GM21528 (cell line): ENCODE measurements around the gene BRD8.
"Not testable (repeated sequence)": the region's sequence is repeated elsewhere in the genome, so short reads cannot be mapped to it uniquely, and the experiment has no call there.

Experiments used
- ATAC-seq: cut with Tn5 transposase; IDR thresholded peaks from one replicate; pipeline ENCODE4 v1.9.1; 2021; ENCODE audit warnings: mild to moderate bottlenecking, moderate library complexity; ENCODE audit not compliant: unreplicated experiment, low FRiP score

The BRD8 gene

DNA sequence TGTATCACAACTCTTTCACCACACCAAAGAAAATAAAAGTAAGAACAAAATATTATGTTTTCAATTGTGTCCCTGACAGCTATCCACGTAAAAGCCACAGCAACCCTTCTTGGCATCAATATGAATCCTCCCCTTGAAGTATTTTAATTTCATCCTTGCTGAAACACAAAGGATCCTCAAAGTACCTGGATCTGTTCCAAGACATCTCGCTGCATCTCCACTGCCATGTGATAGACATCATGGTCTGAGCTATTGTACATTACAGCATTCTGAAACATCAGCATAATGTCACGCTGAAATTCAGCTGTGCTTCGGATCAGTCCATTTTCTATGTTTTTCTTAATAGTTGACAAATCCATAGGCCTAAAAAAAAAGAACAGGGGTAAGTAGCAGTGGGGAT is 17.7 kb downstream of the BRD8 start:
- no peak for ATAC-seq

DNA sequence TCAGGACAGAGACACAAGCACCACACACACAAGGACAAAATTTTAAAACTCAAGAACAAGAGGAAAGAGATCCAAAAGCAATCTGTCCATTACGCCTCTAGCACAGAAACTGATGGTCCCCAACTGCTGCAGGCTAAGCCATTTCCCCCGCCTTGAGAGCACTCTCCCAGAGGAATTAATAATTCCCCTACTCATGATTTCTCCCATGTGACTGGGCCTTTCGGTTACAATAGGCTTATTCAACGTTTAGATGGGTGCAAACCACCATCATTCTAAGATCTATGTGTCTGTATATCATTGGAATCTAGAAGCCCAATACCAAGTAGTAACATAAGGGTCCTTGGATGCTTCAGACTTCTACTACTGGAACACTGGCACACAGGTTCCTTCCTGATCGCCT is 18.8 kb downstream of the BRD8 start:
- ATAC-seq: no peak

DNA sequence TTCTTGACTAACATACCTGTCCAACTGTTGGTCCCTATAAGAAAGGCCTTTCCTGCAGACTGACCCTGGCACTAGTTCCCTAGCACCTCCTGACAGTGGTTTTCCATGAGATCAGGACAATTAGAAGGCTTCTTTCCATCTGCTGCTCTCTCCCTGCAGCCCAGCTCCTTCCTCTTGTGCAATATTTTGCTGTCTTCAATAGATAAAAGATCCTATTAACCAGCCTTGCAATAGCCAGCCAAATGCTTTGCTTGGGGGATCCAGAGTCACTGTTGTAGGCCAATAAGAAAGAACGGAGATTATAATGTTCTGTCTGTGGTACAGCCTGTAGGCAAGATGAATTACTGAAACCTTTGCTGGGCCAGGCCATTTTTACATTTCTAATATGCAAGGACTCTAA is 20.8 kb downstream of the BRD8 start:
- no peak for ATAC-seq

DNA sequence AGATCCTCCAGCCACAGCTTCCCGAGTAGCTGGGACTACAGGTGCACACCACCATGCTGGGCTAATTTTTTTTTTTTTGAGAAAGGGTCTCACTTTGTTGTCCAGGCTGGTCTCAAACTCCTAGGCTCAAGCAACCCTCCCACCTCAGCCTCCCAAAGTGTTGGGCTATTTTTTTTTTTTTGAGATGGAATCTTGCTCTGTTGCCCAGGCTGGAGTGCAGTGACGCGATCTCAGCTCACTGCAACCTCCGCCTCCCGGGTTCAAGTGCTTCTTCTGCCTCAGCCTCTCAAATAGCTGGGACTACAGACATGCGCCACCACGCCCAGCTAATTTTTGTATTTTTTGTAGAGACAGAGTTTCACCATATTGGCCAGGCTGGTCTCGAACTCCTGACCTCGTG is 22.5 kb downstream of the BRD8 start:
- ATAC-seq: not testable (repeated sequence)

DNA sequence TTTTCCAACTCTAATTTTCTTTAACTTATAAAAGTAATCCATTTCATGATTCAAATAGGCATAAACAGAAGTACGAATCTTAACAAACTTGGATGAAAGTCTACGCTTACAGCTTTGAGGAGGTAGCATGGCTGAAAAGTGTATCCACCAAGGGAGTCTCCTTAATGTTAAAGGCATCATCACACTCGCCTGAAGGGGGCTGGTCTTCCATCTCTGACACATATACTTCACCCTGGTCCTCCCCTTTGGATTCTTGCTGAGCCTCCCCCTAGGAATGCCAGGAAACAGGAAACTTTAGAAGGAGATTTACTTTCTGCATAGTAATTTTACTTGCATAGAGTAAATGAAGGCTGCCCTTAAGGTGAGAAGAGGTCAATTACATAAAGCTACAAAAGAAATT is 28.9 kb downstream of the BRD8 start:
- ATAC-seq: no peak

DNA sequence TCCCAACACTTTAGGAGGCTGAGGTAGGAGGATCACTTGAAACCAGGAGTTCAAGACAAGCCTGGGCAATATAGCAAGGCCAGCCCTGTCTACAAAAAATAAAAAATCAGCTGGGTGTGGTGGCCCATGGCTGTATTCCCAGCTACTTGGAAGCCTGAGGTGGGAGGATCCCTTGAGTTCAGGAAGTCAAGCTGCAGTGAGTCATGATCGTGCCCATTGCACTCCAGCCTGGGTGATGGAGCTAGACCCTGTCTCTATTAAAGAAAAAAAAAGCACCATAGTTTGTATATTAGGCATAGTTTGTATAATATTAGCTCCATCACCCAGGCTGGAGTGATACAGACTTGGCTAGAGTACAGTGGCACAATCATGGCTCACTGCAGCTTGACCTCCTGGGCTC is 29.6 kb downstream of the BRD8 start:
- ATAC-seq: no peak

DNA sequence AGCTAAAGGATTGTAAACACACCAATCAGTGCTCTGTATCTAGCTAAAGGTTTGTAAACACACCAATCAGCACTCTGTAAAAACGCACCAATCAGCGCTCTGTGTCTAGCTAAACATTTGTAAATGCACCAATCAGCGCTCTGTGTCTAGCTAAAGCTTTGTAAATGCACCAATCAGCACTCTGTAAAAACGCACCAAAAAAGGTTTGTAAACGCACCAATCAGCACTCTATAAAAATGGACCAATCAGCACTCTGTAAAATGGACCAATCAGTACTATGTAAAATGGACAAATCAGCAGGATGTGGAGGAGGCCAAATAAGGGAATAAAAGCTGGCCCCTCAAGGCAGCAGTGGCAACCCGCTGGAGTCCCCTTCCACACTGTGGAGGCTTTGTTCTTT is 34.9 kb downstream of the BRD8 start:
- ATAC-seq: not testable (repeated sequence)

DNA sequence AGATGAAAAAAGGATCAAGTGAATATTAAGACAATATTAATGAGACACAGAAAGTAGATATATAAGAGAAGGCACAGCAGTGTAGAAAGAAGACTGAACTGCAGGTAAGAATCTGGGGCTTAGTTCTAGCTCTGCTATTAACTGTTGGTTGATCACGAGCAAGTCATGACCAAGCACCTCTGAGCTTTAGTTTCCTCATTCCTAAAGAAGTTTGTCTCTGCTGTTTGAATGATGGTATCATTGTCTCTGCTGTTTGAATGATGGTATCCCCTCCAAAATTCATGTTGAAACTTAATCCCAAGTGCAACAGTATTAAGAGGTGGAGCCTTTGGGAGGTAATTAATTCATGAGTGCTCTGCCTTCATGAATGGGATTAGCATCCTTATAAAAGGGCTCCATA is 36.7 kb downstream of the BRD8 start:
- ATAC-seq: no peak

DNA sequence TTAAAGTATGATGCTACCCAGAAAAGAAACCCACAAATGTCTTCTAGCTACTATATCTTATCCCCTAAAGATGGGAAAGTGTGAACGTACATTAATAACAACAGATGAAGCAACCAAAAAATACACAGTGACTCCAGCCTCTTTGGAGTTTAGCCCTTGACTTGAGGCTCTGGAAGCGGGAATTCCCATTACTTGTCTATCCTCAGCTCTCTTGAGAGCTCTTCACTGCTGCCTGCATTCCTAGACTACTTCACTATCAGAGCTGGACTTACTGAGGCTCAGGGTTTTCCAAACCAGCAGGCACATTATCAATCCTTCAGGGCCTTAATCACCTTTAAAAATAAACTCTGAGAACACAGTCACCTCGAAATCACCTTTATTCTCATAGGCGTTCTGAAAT is 38.2 kb downstream of the BRD8 start:
- no peak for ATAC-seq

DNA sequence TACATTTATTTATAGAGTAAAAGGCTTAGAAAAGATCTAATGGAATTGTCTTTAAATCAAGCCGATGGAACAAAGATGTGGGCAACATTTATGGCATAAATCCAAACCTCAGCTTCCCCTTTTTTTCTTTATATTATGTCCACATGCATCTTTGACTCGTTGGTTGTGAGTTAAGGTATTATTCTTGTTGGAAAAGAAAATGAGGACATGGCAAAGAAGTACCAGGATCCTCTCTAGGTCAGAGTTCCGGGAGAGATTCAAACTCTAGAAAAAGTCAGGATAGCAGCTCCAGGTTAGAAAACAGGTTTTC is 38.7 kb downstream of the BRD8 start:
- ATAC-seq: no peak

DNA sequence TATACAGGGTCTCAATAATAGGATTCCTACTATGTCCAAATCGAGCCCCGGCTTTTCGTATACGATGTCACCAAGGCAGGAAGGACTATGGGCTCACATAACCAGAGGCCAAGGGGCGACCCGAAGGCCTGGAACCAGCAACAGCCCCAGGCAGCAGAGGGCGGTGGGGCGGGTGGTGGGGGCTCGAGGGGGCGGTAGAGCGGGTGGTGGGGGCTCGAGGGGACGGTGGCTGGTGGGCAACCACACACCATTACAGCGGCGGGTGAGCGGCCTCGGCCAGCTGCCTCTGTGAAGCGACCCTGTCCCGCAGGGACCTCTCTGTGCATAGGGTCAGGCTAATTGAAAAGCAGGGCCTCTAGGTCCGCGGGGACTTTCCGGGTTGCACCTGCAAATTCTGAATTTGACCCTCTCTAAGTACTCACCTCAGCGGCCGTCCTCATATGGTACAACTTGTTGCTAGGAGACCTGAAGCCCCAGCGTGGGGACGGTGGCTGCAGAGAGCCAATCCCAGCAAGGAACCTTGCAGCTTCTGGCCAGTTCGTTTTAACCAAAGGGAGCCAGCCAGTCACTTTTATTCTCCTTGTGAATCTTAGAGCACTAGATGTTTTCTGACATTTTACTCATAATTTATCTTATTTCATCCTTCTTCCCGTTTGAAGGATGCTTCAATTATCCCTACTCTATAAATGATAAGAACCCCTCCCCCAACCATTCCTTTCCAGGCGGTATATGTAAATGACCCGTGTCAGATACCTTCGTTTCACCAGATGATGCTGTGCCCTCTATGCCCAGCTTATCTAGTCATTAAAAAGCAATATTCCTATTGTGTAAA is 39.3 kb downstream of the BRD8 start, which contains the start of gene NME5:
TSS of gene NME5 (minus strand) at position 480 of the 832 bp plus-strand sequence. CDS start 648 bp downstream, outside the sequence.
- ATAC-seq: no peak

DNA sequence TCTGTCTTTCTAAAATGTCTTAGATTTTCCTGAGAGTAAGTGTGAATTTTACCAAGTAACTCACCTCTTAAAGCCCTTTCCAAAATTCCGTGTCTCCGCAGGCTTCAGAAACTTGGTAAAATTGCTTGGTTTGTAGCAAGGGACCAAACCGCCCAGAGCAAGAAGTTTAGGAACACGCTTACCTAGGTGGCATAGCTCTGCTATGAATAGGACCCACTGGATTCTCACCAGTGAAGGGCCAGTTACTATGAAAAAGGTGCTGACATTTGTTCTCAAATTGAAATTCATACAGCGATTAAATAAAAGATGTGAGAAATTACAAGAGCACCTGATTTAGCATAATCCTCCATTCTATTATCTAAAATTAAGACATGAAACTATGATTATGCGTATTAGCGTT is 45.9 kb downstream of the BRD8 start:
- no peak for ATAC-seq

DNA sequence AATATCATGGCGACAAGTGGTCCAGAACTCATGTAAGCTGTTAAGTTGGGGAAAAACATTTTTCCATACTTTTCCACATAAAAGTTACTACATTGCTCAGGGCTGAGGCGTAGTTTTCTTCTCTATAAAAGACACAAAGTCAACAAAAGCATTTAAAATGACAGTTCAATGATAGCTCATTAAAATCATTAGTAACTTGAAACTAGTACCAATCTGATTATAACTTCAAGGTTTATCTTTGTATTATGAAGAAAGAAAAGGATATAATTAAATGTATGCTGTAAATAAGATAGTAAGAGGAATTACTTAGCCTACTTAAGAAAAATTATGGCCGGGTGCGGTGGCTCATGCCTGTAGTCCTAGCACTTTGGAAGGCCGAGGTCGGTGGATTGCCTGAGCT is 49.1 kb downstream of the BRD8 start:
- ATAC-seq: no peak

DNA sequence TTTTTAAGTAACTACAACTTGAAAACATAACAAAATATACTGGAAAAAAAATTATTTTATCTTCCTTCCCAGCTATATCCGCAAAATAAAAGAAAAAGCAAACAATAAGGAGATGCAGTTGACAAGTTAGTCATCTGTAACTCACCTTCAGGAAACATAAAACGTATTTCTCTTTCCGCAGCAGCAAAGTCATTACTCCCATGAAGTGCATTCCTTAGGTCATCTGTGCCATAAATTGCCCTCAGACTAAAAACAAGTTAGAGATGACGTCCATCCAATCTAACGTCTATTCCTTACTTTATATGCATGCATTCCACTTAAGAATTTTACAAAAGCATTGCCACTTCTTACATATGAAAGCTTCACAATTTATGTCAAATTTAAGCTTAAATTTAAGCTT is 50.1 kb downstream of the BRD8 start:
- no peak for ATAC-seq

DNA sequence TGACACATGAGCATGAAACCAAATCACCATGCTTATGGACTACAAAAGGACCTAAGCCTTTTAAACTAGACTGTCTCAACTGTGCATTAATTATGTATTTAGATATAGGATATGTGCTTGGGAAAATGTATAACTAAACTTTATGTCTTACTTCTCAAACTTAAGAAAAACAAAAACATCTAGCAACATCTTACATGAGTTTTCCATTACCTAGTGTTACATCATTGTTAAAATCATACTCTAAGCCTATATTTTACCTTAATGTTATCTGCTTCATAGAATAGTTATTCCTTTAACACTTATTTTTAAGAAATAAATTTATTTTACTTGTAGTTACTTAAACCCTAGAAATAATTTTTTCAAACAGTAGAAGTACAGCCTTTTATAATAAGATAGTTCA is 63.2 kb downstream of the BRD8 start:
- no peak for ATAC-seq

DNA sequence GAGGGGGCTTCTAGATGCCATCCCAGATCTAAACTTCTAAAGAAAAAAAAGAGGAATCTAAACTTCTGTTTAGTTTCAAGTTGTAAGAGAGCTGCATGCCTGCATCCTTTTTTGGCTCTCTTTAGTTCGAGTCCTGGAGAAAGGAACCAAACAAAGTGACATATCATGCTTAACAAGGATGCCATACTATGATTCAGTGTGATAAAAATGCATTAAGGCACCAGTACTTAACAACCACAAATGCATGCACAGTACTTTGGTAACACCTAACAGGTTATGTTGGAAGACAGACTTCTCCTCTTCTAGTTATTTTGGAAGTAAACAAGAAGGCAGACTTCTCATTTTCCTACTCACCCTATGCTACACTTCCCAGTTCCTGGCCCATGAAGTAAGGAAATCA is 66.5 kb downstream of the BRD8 start:
- ATAC-seq: no peak

DNA sequence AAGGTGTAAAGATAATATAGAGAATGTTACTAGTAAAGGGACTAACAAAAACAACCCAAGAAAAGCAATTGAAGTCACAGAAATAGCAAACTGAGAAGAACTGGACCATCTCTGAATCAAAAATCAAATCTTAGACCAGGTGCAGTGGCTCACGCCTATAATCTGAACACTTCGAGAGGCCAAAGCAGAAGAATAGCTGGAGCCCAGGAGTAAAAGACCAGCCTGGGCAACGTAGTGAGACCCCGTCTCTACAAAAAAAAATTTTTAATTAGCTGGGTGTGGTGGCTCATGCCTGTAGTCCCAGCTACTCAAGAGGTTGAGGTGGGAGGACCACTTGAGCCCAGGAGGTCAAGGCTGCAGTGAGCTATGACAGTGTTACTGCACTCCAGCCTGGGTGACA is 67.2 kb downstream of the BRD8 start:
- no peak for ATAC-seq

DNA sequence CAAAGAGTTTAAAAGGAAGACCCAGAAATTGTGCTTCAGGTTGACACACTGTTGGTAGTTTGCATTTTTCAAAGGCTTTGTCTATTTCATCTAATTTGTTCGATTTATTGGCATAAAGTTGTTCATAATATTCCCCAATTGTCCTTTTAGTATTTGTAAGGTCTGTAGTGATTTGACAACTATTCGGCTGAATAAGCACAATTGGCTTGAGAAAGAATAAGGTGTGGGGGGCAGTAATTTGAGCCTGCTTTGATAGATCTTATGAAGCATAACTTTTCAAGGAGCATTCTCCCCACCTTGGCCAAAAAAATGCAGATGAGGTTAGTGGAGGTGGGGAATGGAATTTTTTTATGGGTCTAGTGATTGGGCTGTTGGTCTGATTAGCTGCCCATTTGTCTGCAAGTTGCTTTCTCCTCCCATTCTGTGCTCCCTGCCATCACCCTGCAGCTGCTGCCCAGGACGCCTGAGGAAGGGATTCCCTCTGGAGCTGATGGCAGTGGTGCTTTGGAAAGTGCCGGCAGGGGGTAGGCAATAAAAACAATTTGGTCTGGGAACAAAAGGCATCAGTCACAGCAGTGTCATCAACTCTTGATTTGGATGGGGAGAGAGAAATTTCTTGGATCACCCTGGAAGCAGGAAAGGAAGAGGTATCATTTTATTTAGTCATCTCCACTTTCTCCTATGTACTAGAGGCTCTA is 68.0 kb downstream of the BRD8 start:
- ATAC-seq: no peak

DNA sequence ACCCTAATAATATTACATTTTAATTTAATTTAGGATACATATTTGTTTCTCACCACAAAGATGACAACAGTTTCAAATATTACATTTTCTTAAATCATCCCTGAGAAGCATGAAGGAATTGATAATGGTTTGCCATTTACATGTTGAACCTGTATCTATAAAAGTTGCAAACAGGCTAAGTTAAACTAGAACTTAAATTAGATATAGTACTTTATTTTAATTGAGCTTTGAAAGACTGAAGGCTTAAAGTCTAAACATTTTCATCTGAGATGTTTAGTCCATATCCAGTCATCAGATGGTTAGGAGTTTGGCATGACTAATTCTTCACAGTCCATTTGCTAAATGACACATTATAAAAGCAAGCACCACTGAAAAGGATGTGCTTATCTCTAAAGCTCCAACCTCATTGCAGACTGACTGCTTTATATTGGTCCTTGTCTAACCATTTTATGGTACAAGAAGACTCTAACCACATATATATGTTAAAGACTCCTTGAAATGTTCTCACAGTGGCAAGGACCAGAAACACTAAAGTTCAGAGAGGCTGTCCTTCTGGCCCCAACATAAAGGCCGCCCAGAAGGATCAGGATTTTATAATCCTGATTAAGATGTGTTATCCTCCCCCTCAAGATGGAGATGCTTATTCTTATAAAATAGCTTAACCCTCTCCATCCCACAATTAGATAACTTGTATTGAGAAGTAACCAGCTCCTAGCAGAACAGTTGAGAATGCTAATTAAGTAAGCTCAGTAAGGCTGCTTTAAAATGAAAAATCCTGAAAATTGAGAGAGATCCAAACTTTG is 68.8 kb downstream of the BRD8 start:
- no peak for ATAC-seq

DNA sequence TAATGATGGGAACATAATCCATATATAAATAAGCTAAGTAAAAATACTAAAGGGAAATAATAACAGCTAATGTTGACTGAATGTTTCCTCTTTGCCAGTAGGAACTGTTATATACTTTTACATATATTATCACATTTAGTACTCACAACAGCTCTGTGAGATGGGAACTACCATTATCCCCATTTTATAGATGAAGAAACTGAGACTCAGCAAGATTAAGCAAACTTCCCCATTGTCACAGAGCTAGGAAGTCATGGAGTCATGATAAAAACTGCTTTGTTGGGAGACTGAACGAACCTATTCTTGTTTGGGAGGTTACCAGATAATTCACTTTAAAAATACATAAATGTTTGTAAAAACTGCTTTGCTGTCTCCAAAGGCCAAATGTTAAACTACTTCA is 71.2 kb downstream of the BRD8 start:
- ATAC-seq: no peak

DNA sequence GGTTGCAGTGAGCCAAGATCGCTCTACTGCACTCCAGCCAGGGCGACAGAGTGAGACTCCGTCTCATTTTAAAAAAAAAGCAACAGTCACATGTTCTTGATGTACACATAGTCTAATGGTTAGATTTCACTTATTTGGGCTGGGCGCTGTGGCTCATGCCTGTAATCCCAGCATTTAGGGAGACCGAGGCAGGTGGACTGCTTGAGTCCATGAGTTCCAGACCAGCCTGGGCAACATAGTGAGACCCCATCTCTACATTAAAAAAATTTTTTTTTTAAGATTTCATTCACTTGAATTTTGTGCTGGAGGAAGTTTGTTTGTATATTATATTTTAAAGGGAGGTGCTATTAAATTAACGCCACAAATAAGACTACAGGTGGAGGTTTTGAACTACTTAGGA is 72.7 kb downstream of the BRD8 start:
- no peak for ATAC-seq

DNA sequence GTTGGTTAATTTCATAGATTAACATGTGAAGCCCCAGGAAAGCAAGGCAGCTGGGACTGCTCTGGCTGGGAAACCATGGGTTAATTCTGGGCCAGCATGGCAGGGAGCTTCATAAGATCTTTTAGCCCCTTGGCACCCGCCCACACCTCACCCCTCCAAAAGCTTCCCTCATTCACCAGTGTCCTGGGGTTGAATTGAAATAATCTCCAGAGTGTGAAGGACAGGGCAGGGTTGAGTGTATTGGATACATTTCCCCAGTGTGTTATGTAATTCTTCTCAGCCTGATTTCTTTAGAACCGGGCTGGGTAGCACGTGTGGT is 75.2 kb downstream of the BRD8 start:
- ATAC-seq: no peak
